Right lobe of liver (tissue), 6 donors: ENCODE data around the gene C8A. TPM values are rescaled to one million over a fixed set of nuclear protein-coding genes. Genes with fewer than 3 reads are reported as not detected.

ENCODE experiments used
- ATAC-seq, 4 donors: fragments of 200-7000 bp; cut with Tn5 transposase; one replicate each; pipeline ENCODE4 v1.9.1; 2020; ENCODE audit warnings: mild to moderate bottlenecking in 4 of 4, moderate library complexity in 4 of 4
- DNase-seq, 3 donors: peaks; one replicate each; pipeline ENCODE4 v3.0.0-alpha.2; 2020
- H3K27ac ChIP-seq, 3 donors: fragments of 200-600 bp; one replicate each; pipeline ENCODE4 v1.8.0; 2022
- H3K27me3 ChIP-seq, 2 donors: fragments of 200-600 bp; one replicate each; pipeline ENCODE4 v1.8.0; 2022
- H3K36me3 ChIP-seq, 4 donors: fragments of 200-600 bp; sonication (generic) in 1 of 4; one replicate each; pipeline versions ENCODE4 v1.5.1 to v1.8.0; 2017 to 2022; ENCODE audit warnings: control low read depth in 1 of 4
- H3K4me1 ChIP-seq, 4 donors: fragments of 200-600 bp; sonication (generic) in 1 of 4; one replicate each; pipeline versions ENCODE4 v1.5.1 to v1.8.0; 2017 to 2022; ENCODE audit warnings: control low read depth in 1 of 4
- H3K4me3 ChIP-seq, 3 donors: fragments of 200-600 bp; one replicate each; pipeline ENCODE4 v1.8.0; 2022
- H3K9me3 ChIP-seq, 4 donors: fragments of 200-600 bp; sonication (generic) in 1 of 4; one replicate each; pipeline versions ENCODE4 v1.5.1 to v1.8.0; 2017 to 2022; ENCODE audit warnings: control low read depth in 1 of 4
- CTCF ChIP-seq, 4 donors: fragments of 200-600 bp in 3 of 4; fragments of 450-650 bp in 1 of 4; IDR thresholded peaks; one replicate each; pipeline versions ENCODE4 v1.5.1 to v1.8.0; 2016 to 2022; ENCODE audit warnings: antibody characterized with exemption in 4 of 4, mild to moderate bottlenecking in 2 of 4
- POLR2A ChIP-seq: fragments of 450-650 bp; IDR thresholded peaks from one replicate; pipeline ENCODE4 v1.6.1; 2017; ENCODE audit warnings: antibody characterized with exemption, mild to moderate bottlenecking
- WGBS: methylation state at CpG from one replicate; pipeline ENCODE4 v1.1.6; 2018; ENCODE audit warnings: low coverage, low lambda C conversion rate; ENCODE audit not compliant: insufficient coverage; ENCODE audit errors: missing lambda C conversion rate; 5-methylcytosine and 5-hydroxymethylcytosine counted together
- intact Hi-C, 2 donors: fragments of 100-400 bp; cut with DNase I; formaldehyde crosslinking; loops; one replicate each; pipeline versions ENCODE4 v1.11.2 to v1.14.1; 2022
- total RNA-seq, 6 experiments: library from RNA; depleted of rRNA in 2 of 6; stranded (reverse); fragments of >200 nt in 2 of 6; fragmentation: NEBNext Ultra II Directional in 3 of 6; extraction: Animal tissue kit (Norgen Biotek cat#: 25700) in 3 of 6; gene quantifications; one replicate each; pipeline versions ENCODE4 v1.1.0 to v1.2.4, GENCODE V29; 2016 to 2023
- donor health status: DM: no; HTN: yes; CAD: no.
- donor health status: DM: no; HTN: no; CAD: no.
- donor health status: DM: no; HTN: no; CAD: no.
- donor health status: DM: no; HTN: yes; CAD: no.
- donor health status: DM: no; HTN: yes; CAD: no.

Gene C8A
- total RNA-seq, 6 experiments from 2014 or later, result 177 to 432 (median 299) TPM

GRCh38 chr1:56831871-56832693 is 22.5 kb upstream of the C8A start:
- Histone ChIP-seq H3K4me3 (peak overlapping the region in 1 of 3 donors; percentile 17), H3K27ac (peak overlapping the region in 2 of 3 donors; percentile 31 to 56), H3K9me3 (no peaks in the 10 kb centered on the region), H3K36me3 (no peaks in the 10 kb centered on the region), H3K4me1 (peaks cover 0 to 22% (median 5%) of the 10 kb centered on the region in 4 donors), H3K27me3 (no peaks in the 10 kb centered on the region)
- intact Hi-C loops, result loop anchor here in 1 of 2 donors (5.0 kb wide), 1 partner anchor 510 kb away; no protein-coding TSS in a partner anchor
- peak; percentile 57 to 74 (median 72) for DNase-seq
- WGBS, result 9% methylated on average over 8 of the region's 8 CpGs
- TF ChIP-seq CTCF (IDR thresholded peaks at IDR 0.05) (peak; percentile 94 to 98 (median 98)), POLR2A (peak; percentile 47)
- ATAC-seq, result peak; percentile 79 to 84 (median 81)

- WGBS, result 79% methylated on average over 4 of the region's 4 CpGs
- H3K4me1 ChIP-seq, result peaks cover 0 to 22% (median 5%) of the 10 kb centered on the region in 4 donors
- intact Hi-C loops, result loop anchor here in 1 of 2 donors (5.0 kb wide), 1 partner anchor 509 kb away; no protein-coding TSS in a partner anchor
- no peaks in the 10 kb centered on the region for H3K9me3 ChIP-seq
- no peak overlapping the region for H3K4me3 ChIP-seq
- peak in 3 of 4 donors; percentile 19 to 41 (median 36) for ATAC-seq
- peak overlapping the region in 2 of 3 donors; percentile 19 to 30 for H3K27ac ChIP-seq
- H3K27me3 ChIP-seq, result no peaks in the 10 kb centered on the region
- H3K36me3 ChIP-seq, result no peaks in the 10 kb centered on the region
- TF ChIP-seq CTCF (IDR thresholded peaks at IDR 0.05) (peak in 1 of 4 donors; percentile 6), POLR2A (no peak)
- DNase-seq, result no peak
Observed at GRCh38 chr1:56833088-56833487, 21.5 kb upstream of the C8A start.

- Histone ChIP-seq H3K36me3 (no peaks in the 10 kb centered on the region), H3K27ac (peak overlapping the region in 1 of 3 donors; percentile 79), H3K27me3 (no peaks in the 10 kb centered on the region), H3K9me3 (no peaks in the 10 kb centered on the region), H3K4me3 (no peak overlapping the region), H3K4me1 (peaks cover 0 to 22% (median 5%) of the 10 kb centered on the region in 4 donors)
- no peak for ATAC-seq
- WGBS, result 90% methylated on average over 2 of the region's 5 CpGs
- no peak for DNase-seq
- no peak for TF ChIP-seq POLR2A
- TF ChIP-seq CTCF (IDR thresholded peaks at IDR 0.05), result no peak
- intact Hi-C loops, result loop anchor here in 1 of 2 donors (5.0 kb wide), 1 partner anchor 508 kb away; no protein-coding TSS in a partner anchor
Observed at GRCh38 chr1:56834137-56834900, 20.3 kb upstream of the C8A start.

GRCh38 chr1:56835657-56836056 is 18.9 kb upstream of the C8A start:
- ATAC-seq, result peak; percentile 41 to 75 (median 68)

More at GRCh38 chr1:56835657-56836056, 18.9 kb upstream of the C8A start:
- H3K27me3 ChIP-seq, result no peaks in the 10 kb centered on the region
- TF ChIP-seq POLR2A (no peak), CTCF (IDR thresholded peaks at IDR 0.05) (no peak)
- H3K27ac ChIP-seq, result peak overlapping the region in 2 of 3 donors; percentile 19 to 79
- no peak overlapping the region for H3K4me3 ChIP-seq
- intact Hi-C loops, result no loop called here
- DNase-seq, result no peak
- H3K36me3 ChIP-seq, result no peaks in the 10 kb centered on the region
- no peaks in the 10 kb centered on the region for H3K9me3 ChIP-seq
- H3K4me1 ChIP-seq, result peaks cover 0 to 22% (median 5%) of the 10 kb centered on the region in 4 donors
- 34% methylated on average over 4 of the region's 5 CpGs for WGBS
